HepG2 (cell line): ENCODE measurements around the gene ANO10. TPM values are rescaled to one million over a fixed set of nuclear protein-coding genes. Genes with fewer than 3 reads are reported as not detected.

ENCODE experiments used
- ATAC-seq: fragments of 200-7000 bp; cut with Tn5 transposase; 3 replicates; pipeline ENCODE4 v1.9.1; 2020; ENCODE audit warnings: mild to moderate bottlenecking, moderate library complexity
- BruUV-seq: library from RNA; stranded (reverse); fragments of 400-500 nt; replicated peaks from 2 replicates; lab custom pipeline; 2021; lab: Mats Ljungman, UMichigan
- CTCF ChIA-PET: fragments of 300-600 bp; formaldehyde crosslinking; extraction: SDS; loops from one replicate; lab custom pipeline; 2021; ENCODE audit warnings: low total read pairs, inconsistent platforms, low intra/inter-chr PET ratio; lab: Yijun Ruan, JAX
- POLR2A ChIA-PET: fragments of 350-600 bp; sonication (Branson Sonifier 250); formaldehyde crosslinking; loops from one replicate; lab custom pipeline; 2020; ENCODE audit warnings: antibody characterized with exemption, inconsistent platforms; lab: Yijun Ruan, JAX
- DNase-seq: peaks from one replicate; pipeline ENCODE4 v3.0.0-alpha.2; 2015; ENCODE audit warnings: low spot score
- FAIRE-seq: peaks from 3 replicates; lab custom pipeline; 2011; peaks lifted over from hg19 to GRCh38; lab: Jason Lieb, UNC
- H2AFZ ChIP-seq: one replicate; pipeline ENCODE4 v1.6.1; 2011; ENCODE audit warnings: low read length, inconsistent platforms
- H3K27ac ChIP-seq: fragments of 300-600 bp; 3 replicates; pipeline ENCODE4 v1.8.0; 2011; ENCODE audit warnings: mixed run types, mild to moderate bottlenecking, mixed read lengths, low read length, inconsistent platforms; ENCODE audit not compliant: insufficient read depth; ENCODE audit errors: extremely low read length
- H3K27me3 ChIP-seq, 2 experiments: fragments of 200-600 bp in 1 of 2; 2 replicates in 1 of 2; 3 replicates in 1 of 2; pipeline versions ENCODE4 v1.6.0 to v1.8.0; 2011; ENCODE audit warnings: low read length in 2 of 2, mild to moderate bottlenecking in 2 of 2, moderate library complexity in 2 of 2, inconsistent platforms in 1 of 2; ENCODE audit not compliant: insufficient read depth in 2 of 2, control insufficient read depth in 1 of 2
- H3K36me3 ChIP-seq, 2 experiments: fragments of 200-600 bp in 1 of 2; replicated peaks in 1 of 2; 2 replicates in 1 of 2; 3 replicates in 1 of 2; pipeline versions ENCODE4 v1.5.1 to v1.8.0; 2011; ENCODE audit warnings: low read length in 2 of 2, inconsistent platforms in 1 of 2; ENCODE audit not compliant: insufficient read depth in 2 of 2, control insufficient read depth in 1 of 2
- H3K4me1 ChIP-seq: 2 replicates; pipeline ENCODE4 v1.5.1; 2012; ENCODE audit warnings: low read length, inconsistent platforms; ENCODE audit not compliant: insufficient read depth
- H3K4me2 ChIP-seq: 2 replicates; pipeline ENCODE4 v1.6.0; 2011; ENCODE audit warnings: low read depth, low read length, inconsistent platforms
- H3K4me3 ChIP-seq, 3 experiments: fragments of 200-600 bp in 1 of 3; sonication (generic), shearing (Covaris generic) in 1 of 3; replicated peaks in 1 of 3; 2 replicates each; pipeline ENCODE4 v1.5.1; 2011 to 2016; ENCODE audit warnings: low read length in 3 of 3, inconsistent platforms in 2 of 3, low read depth in 2 of 3, mild to moderate bottlenecking in 2 of 3, control low read depth in 1 of 3, mixed read lengths in 1 of 3; ENCODE audit not compliant: insufficient read depth in 1 of 3
- H3K79me2 ChIP-seq: one replicate; pipeline ENCODE4 v1.6.1; 2011; ENCODE audit warnings: low read length, inconsistent platforms; ENCODE audit not compliant: insufficient read depth
- H3K9ac ChIP-seq: 2 replicates; pipeline ENCODE4 v1.6.0; 2011; ENCODE audit warnings: mild to moderate bottlenecking, low read depth, low read length, inconsistent platforms; ENCODE audit not compliant: insufficient read depth
- H3K9me3 ChIP-seq: 2 replicates; pipeline ENCODE4 v1.5.1; 2012; ENCODE audit warnings: mild to moderate bottlenecking, low read length
- H4K20me1 ChIP-seq: 2 replicates; pipeline ENCODE4 v1.6.0; 2011; ENCODE audit warnings: inconsistent platforms, mild to moderate bottlenecking, low read length, moderate library complexity; ENCODE audit not compliant: insufficient read depth
- AKAP8 ChIP-seq: sonication (generic); formaldehyde crosslinking; IDR thresholded peaks from 2 replicates; pipeline ENCODE4 v1.5.1; 2020; ENCODE audit warnings: mild to moderate bottlenecking, missing genetic modification reagents
- CC2D1A ChIP-seq: sonication (generic); formaldehyde crosslinking; IDR thresholded peaks from 2 replicates; pipeline ENCODE4 v1.8.1; 2023; ENCODE audit warnings: mild to moderate bottlenecking, missing genetic modification reagents
- ELF1 ChIP-seq: sonication (generic); formaldehyde crosslinking; IDR thresholded peaks from 2 replicates; pipeline ENCODE4 v1.4.0; 2020; ENCODE audit warnings: missing genetic modification reagents
- HNRNPK ChIP-seq: fragments of 200-400 bp; formaldehyde crosslinking; IDR thresholded peaks from 2 replicates; pipeline ENCODE4 v1.6.1; 2018; ENCODE audit warnings: low read length, low read depth, moderate library complexity, mild to moderate bottlenecking; ENCODE audit not compliant: poor library complexity, severe bottlenecking
- SKI ChIP-seq: fragments of 450-650 bp; IDR thresholded peaks from one replicate; pipeline ENCODE4 v1.6.1; 2018; ENCODE audit warnings: mild to moderate bottlenecking; ENCODE audit not compliant: partially characterized antibody
- ZKSCAN8 ChIP-seq: IDR thresholded peaks from 2 replicates; pipeline ENCODE4 v1.6.1; 2016; ENCODE audit warnings: borderline replicate concordance, missing genetic modification reagents, missing compliant biosample characterization
- ZNF101 ChIP-seq: sonication (generic); formaldehyde crosslinking; IDR thresholded peaks from 2 replicates; pipeline ENCODE4 v1.4.0; 2020; ENCODE audit warnings: mild to moderate bottlenecking, low read depth, missing genetic modification reagents, borderline replicate concordance
- ZNF44 ChIP-seq: sonication (generic); formaldehyde crosslinking; IDR thresholded peaks from 2 replicates; pipeline ENCODE4 v1.5.1; 2020; ENCODE audit warnings: mild to moderate bottlenecking, missing genetic modification reagents
- ZNF614 ChIP-seq: IDR thresholded peaks from 2 replicates; pipeline ENCODE4 v1.6.1; 2018; ENCODE audit warnings: missing biosample characterization, missing genetic modification reagents, inconsistent platforms, borderline replicate concordance
- ZNF629 ChIP-seq: sonication (generic); formaldehyde crosslinking; conservative IDR thresholded peaks from 2 replicates; pipeline ENCODE4 v1.5.0; 2020; ENCODE audit warnings: missing genetic modification reagents
- WGBS: methylation state at CpG from one replicate; pipeline ENCODE4 v1.1.6; 2017; ENCODE audit warnings: low lambda C conversion rate; 5-methylcytosine and 5-hydroxymethylcytosine counted together
- in situ Hi-C: cut with HindIII; loops from 2 replicates; pipeline ENCODE4 v1.10.0; 2017; ENCODE audit warnings: low pct_unique_long_range_greater_than_20kb; ENCODE audit not compliant: extremely low pct_ligation_motif_present
- intact Hi-C: fragments of 100-400 bp; cut with micrococcal nuclease; formaldehyde crosslinking; loops from one replicate; pipeline ENCODE4 v1.10.0; 2022; ENCODE audit not compliant: unreplicated experiment
- polyA plus RNA-seq, 8 experiments: library from polyadenylated mRNA; depleted of rRNA in 3 of 8; stranded (reverse) in 7 of 8; unstranded in 1 of 8; fragments of >200 nt; fragmentation: Illumina TruSeq in 4 of 8; extraction: Trizol in 4 of 8; gene quantifications; 2 replicates each; pipeline versions ENCODE4 v1.2.1 to v1.2.3, GENCODE V29; 2011 to 2016; ENCODE audit warnings: low read depth in 4 of 8, missing spikeins in 1 of 8, mixed read lengths in 1 of 8; ENCODE audit not compliant: insufficient read depth in 1 of 8
- total RNA-seq, 5 experiments: library from RNA; depleted of rRNA; stranded (reverse); fragments of >200 nt; fragmentation: Illumina TruSeq; extraction: Trizol; gene quantifications; 2 replicates each; pipeline ENCODE4 v1.2.3, GENCODE V29; 2016; ENCODE audit warnings: low read depth in 1 of 5
- TF ChIP-seq, protein P1 (sequence below): sonication (generic); formaldehyde crosslinking; IDR thresholded peaks from 2 replicates; pipeline ENCODE4 v1.4.0; 2020; ENCODE audit warnings: missing genetic modification reagents, borderline replicate concordance
- TF ChIP-seq, protein P2 (sequence below): sonication (generic); formaldehyde crosslinking; IDR thresholded peaks from 2 replicates; pipeline ENCODE4 v1.4.0; 2020; ENCODE audit warnings: missing genetic modification reagents, mild to moderate bottlenecking, borderline replicate concordance
- TF ChIP-seq, protein P3 (sequence below): sonication (generic); formaldehyde crosslinking; IDR thresholded peaks from 2 replicates; pipeline ENCODE4 v1.5.0; 2020; ENCODE audit warnings: mild to moderate bottlenecking, missing genetic modification reagents

ANO10 gene
- total and polyA plus RNA-seq, 2 of the 13 experiments (the other 11 are each of a cell fraction or from before 2014, with no cell fraction given) = 10.4 to 13.1 TPM

DNA sequence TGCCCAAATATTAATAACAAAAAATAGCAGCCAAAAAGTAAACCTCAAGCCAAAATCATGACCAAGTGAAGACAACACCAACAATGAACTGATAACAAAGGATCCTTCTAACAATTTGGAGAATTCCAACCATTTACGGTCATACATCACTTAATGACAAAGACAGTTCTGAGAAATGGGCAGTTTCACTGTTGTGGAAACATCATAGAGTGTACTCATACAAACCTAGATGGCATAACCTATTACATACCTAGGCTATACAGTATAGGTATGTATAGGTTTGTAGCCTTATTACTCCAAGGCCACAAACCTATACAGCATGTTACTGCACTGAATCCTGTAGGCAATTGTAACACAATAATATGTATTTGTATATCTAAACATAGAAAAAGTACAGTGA lies 12.4 kb downstream of the ANO10 start (continued):
- TF ChIP-seq, protein P1, sequence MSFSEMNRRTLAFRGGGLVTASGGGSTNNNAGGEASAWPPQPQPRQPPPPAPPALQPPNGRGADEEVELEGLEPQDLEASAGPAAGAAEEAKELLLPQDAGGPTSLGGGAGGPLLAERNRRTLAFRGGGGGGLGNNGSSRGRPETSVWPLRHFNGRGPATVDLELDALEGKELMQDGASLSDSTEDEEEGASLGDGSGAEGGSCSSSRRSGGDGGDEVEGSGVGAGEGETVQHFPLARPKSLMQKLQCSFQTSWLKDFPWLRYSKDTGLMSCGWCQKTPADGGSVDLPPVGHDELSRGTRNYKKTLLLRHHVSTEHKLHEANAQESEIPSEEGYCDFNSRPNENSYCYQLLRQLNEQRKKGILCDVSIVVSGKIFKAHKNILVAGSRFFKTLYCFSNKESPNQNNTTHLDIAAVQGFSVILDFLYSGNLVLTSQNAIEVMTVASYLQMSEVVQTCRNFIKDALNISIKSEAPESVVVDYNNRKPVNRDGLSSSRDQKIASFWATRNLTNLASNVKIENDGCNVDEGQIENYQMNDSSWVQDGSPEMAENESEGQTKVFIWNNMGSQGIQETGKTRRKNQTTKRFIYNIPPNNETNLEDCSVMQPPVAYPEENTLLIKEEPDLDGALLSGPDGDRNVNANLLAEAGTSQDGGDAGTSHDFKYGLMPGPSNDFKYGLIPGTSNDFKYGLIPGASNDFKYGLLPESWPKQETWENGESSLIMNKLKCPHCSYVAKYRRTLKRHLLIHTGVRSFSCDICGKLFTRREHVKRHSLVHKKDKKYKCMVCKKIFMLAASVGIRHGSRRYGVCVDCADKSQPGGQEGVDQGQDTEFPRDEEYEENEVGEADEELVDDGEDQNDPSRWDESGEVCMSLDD = no peak

DNA sequence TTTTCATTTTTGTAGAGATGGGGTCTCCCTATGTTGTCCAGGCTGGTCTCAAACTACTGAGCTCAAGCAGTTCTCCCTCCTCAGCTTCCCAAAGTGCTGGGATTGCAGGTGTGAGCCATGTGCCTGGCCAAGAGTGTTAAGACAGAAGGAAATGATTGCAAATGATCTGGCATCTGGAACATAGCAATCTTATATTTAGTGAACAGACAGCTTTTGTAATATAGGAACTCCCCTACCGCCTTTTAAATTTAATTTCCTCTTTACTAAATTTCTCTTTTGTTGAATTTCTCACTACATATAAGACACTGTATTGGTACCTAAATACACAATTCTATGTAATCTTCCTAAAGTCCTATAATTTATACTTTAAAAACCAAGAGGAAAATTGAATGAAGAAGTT lies 13.1 kb downstream of the ANO10 start:
- no peaks in the 10 kb centered on the region for H3K27me3 ChIP-seq
- 0 out of 2 replicates have a peak, but pooled peaks cover 11% of the 10 kb centered on the region for H3K4me1 ChIP-seq
- FAIRE-seq = no peak
- no peak overlapping the region for H3K4me3 ChIP-seq
- WGBS = 90% methylated on average over 1 of the region's 1 CpG
- H3K4me2 ChIP-seq = no peak overlapping the region
- ATAC-seq = no peak
- no peak for TF ChIP-seq CC2D1A (CRISPR knock-in tag)
- TF ChIP-seq ZNF629 (CRISPR knock-in tag) = no peak
- no peak for TF ChIP-seq ZNF44
- no peak for TF ChIP-seq ZNF614
- no peak for TF ChIP-seq ZKSCAN8 (CRISPR knock-in tag)
- TF ChIP-seq HNRNPK = no peak
- TF ChIP-seq, protein P2, sequence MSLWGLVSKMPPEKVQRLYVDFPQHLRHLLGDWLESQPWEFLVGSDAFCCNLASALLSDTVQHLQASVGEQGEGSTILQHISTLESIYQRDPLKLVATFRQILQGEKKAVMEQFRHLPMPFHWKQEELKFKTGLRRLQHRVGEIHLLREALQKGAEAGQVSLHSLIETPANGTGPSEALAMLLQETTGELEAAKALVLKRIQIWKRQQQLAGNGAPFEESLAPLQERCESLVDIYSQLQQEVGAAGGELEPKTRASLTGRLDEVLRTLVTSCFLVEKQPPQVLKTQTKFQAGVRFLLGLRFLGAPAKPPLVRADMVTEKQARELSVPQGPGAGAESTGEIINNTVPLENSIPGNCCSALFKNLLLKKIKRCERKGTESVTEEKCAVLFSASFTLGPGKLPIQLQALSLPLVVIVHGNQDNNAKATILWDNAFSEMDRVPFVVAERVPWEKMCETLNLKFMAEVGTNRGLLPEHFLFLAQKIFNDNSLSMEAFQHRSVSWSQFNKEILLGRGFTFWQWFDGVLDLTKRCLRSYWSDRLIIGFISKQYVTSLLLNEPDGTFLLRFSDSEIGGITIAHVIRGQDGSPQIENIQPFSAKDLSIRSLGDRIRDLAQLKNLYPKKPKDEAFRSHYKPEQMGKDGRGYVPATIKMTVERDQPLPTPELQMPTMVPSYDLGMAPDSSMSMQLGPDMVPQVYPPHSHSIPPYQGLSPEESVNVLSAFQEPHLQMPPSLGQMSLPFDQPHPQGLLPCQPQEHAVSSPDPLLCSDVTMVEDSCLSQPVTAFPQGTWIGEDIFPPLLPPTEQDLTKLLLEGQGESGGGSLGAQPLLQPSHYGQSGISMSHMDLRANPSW (CRISPR knock-in tag) = no peak
- TF ChIP-seq, protein P3, sequence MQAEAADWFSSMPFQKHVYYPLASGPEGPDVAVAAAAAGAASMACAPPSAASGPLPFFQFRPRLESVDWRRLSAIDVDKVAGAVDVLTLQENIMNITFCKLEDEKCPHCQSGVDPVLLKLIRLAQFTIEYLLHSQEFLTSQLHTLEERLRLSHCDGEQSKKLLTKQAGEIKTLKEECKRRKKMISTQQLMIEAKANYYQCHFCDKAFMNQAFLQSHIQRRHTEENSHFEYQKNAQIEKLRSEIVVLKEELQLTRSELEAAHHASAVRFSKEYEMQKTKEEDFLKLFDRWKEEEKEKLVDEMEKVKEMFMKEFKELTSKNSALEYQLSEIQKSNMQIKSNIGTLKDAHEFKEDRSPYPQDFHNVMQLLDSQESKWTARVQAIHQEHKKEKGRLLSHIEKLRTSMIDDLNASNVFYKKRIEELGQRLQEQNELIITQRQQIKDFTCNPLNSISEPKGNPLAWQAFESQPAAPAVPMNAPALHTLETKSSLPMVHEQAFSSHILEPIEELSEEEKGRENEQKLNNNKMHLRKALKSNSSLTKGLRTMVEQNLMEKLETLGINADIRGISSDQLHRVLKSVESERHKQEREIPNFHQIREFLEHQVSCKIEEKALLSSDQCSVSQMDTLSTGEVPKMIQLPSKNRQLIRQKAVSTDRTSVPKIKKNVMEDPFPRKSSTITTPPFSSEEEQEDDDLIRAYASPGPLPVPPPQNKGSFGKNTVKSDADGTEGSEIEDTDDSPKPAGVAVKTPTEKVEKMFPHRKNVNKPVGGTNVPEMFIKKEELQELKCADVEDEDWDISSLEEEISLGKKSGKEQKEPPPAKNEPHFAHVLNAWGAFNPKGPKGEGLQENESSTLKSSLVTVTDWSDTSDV (CRISPR knock-in tag) = no peak
- no peak for TF ChIP-seq ZNF101
- no peak for TF ChIP-seq AKAP8
- no peak for TF ChIP-seq SKI
- TF ChIP-seq ELF1 = no peak
- TF ChIP-seq, all 625 proteins: peak for 0
- H2AFZ ChIP-seq = no peak overlapping the region
- CTCF ChIA-PET = no interaction called here
- H4K20me1 ChIP-seq = no peaks in the 10 kb centered on the region
- in situ Hi-C loops = no loop called here
- POLR2A ChIA-PET = no interaction called here
- no peak for DNase-seq
- H3K9me3 ChIP-seq = no peaks in the 10 kb centered on the region
- no peak overlapping the region for H3K27ac ChIP-seq
- no peaks in the 10 kb centered on the region for H3K36me3 ChIP-seq
- intact Hi-C loops = no loop called here
- no peaks in the 10 kb centered on the region for H3K79me2 ChIP-seq
- no TSS peak for BruUV-seq
- no peak overlapping the region for H3K9ac ChIP-seq
